Caco-2 (cell line): ENCODE measurements around the gene PIK3CA. TPM values are rescaled to one million over a fixed set of nuclear protein-coding genes. Genes with fewer than 3 reads are reported as not detected.

Experiments used
- BruUV-seq: library from RNA; stranded (reverse); fragments of 400-500 nt; replicated peaks from 2 replicates; lab custom pipeline; 2021; lab: Mats Ljungman, UMichigan
- CTCF ChIA-PET: fragments of 300-600 bp; sonication (Branson Sonifier 250); formaldehyde crosslinking; loops from one replicate; lab custom pipeline; 2022; ENCODE audit warnings: antibody characterized with exemption; lab: Charles Lee
- POLR2A ChIA-PET: fragments of 300-600 bp; sonication (Branson Sonifier 250); formaldehyde crosslinking; loops from one replicate; lab custom pipeline; 2022; ENCODE audit warnings: antibody characterized with exemption; lab: Charles Lee
- DNase-seq, 2 experiments: peaks; one replicate each; pipeline versions ENCODE4 v3.0.0 to v3.0.0-alpha.2; 2020 to 2022
- H3K27me3 ChIP-seq: replicated peaks from 2 replicates; pipeline ENCODE4 v1.6.0; 2011; ENCODE audit warnings: low read length; ENCODE audit not compliant: control insufficient read depth, insufficient read depth
- H3K36me3 ChIP-seq: 2 replicates; pipeline ENCODE4 v1.5.1; 2011; ENCODE audit warnings: low read length; ENCODE audit not compliant: control insufficient read depth, insufficient read depth
- H3K4me1 ChIP-seq: fragments of 250-450 bp; sonication (Bioruptor Pico); 2 replicates; pipeline ENCODE4 v1.5.1; 2020; ENCODE audit warnings: mild to moderate bottlenecking
- H3K4me3 ChIP-seq: 2 replicates; pipeline ENCODE4 v1.5.1; 2011; ENCODE audit warnings: low read depth, mild to moderate bottlenecking, control low read depth, low read length
- H3K9me3 ChIP-seq: fragments of 250-450 bp; sonication (Bioruptor Pico); 2 replicates; pipeline ENCODE4 v1.5.1; 2020; ENCODE audit warnings: mild to moderate bottlenecking, moderate library complexity
- H3K27ac Mint-ChIP-seq: one replicate; pipeline ENCODE4 v1.8.0; 2022; ENCODE audit warnings: mixed read lengths; ENCODE audit not compliant: unreplicated experiment
- H3K27me3 Mint-ChIP-seq: one replicate; pipeline ENCODE4 v1.8.0; 2022; ENCODE audit warnings: mixed read lengths; ENCODE audit not compliant: insufficient read depth, unreplicated experiment
- H3K36me3 Mint-ChIP-seq: one replicate; pipeline ENCODE4 v1.8.0; 2022; ENCODE audit warnings: mild to moderate bottlenecking, mixed read lengths; ENCODE audit not compliant: insufficient read depth, unreplicated experiment
- H3K4me1 Mint-ChIP-seq: one replicate; pipeline ENCODE4 v1.8.0; 2022; ENCODE audit warnings: low read depth, mixed read lengths; ENCODE audit not compliant: unreplicated experiment
- H3K4me3 Mint-ChIP-seq: one replicate; pipeline ENCODE4 v1.8.0; 2022; ENCODE audit warnings: mild to moderate bottlenecking, moderate library complexity, mixed read lengths; ENCODE audit not compliant: unreplicated experiment
- H3K9me3 Mint-ChIP-seq: one replicate; pipeline ENCODE4 v1.8.0; 2022; ENCODE audit warnings: mixed read lengths; ENCODE audit not compliant: unreplicated experiment
- CTCF ChIP-seq, 2 experiments: fragments of 200-600 bp in 1 of 2; IDR thresholded peaks; 1 replicate in 1 of 2; 2 replicates in 1 of 2; pipeline versions ENCODE4 v1.5.1 to v1.8.0; 2011 to 2022; ENCODE audit warnings: antibody characterized with exemption in 1 of 2, control low read depth in 1 of 2, inconsistent platforms in 1 of 2, low read depth in 1 of 2, low read length in 1 of 2, mild to moderate bottlenecking in 1 of 2, moderate library complexity in 1 of 2; ENCODE audit not compliant: insufficient read depth in 1 of 2, severe bottlenecking in 1 of 2, unreplicated experiment in 1 of 2
- intact Hi-C: fragments of 100-400 bp; cut with micrococcal nuclease; formaldehyde crosslinking; loops from one replicate; pipeline ENCODE4 v1.10.0; 2022; ENCODE audit not compliant: unreplicated experiment
- total RNA-seq: library from RNA; stranded (reverse); gene quantifications from 2 replicates; pipeline ENCODE4 v1.2.3, GENCODE V29; 2022

The PIK3CA gene
- total RNA-seq, 1 experiment from 2014 or later = 10.6 TPM

- H3K36me3 Mint-ChIP-seq = no peaks in the 10 kb centered on the region
- ChIA-PET POLR2A (no interaction called here), CTCF (no interaction called here)
- TF ChIP-seq CTCF (IDR thresholded peaks at IDR 0.05; ENCODE audit: insufficient read depth in 1 of 2, low read depth in 1 of 2, low read length in 1 of 2, severe bottlenecking in 1 of 2, unreplicated experiment in 1 of 2) = no peak
- Histone ChIP-seq H3K36me3 (no peaks in the 10 kb centered on the region), H3K9me3 (no peaks in the 10 kb centered on the region), H3K4me3 (no peak overlapping the region), H3K4me1 (no peaks in the 10 kb centered on the region), H3K27me3 (no peaks in the 10 kb centered on the region; the same call in 1 of the 2 replicates)
- H3K4me3 Mint-ChIP-seq = no peak overlapping the region
- intact Hi-C loops = no loop called here
- H3K9me3 Mint-ChIP-seq = no peaks in the 10 kb centered on the region
- no TSS peak for BruUV-seq
- no peak overlapping the region for H3K27ac Mint-ChIP-seq
- H3K4me1 Mint-ChIP-seq = no peaks in the 10 kb centered on the region
- no peak for DNase-seq
- H3K27me3 Mint-ChIP-seq = no peaks in the 10 kb centered on the region
Observed at GRCh38 chr3:179166561-179167201, 18.5 kb downstream of the PIK3CA start.

- Mint-ChIP-seq H3K9me3 (no peaks in the 10 kb centered on the region), H3K27ac (no peak overlapping the region), H3K4me1 (no peaks in the 10 kb centered on the region), H3K27me3 (no peaks in the 10 kb centered on the region), H3K4me3 (no peak overlapping the region), H3K36me3 (no peaks in the 10 kb centered on the region)
- POLR2A ChIA-PET = no interaction called here
- DNase-seq = no peak
- Histone ChIP-seq H3K36me3 (no peaks in the 10 kb centered on the region), H3K4me3 (no peak overlapping the region), H3K9me3 (no peaks in the 10 kb centered on the region), H3K4me1 (no peaks in the 10 kb centered on the region), H3K27me3 (no peaks in the 10 kb centered on the region; the same call in 1 of the 2 replicates)
- TF ChIP-seq CTCF (IDR thresholded peaks at IDR 0.05; ENCODE audit: insufficient read depth in 1 of 2, low read depth in 1 of 2, low read length in 1 of 2, severe bottlenecking in 1 of 2, unreplicated experiment in 1 of 2) = no peak
- intact Hi-C loops = no loop called here
- CTCF ChIA-PET = no interaction called here
- no TSS peak for BruUV-seq
Observed at GRCh38 chr3:179168918-179169317, 20.8 kb downstream of the PIK3CA start.

GRCh38 chr3:179172546-179172945 is 24.4 kb downstream of the PIK3CA start:
- Mint-ChIP-seq H3K4me3 (no peak overlapping the region), H3K27me3 (no peaks in the 10 kb centered on the region), H3K4me1 (no peaks in the 10 kb centered on the region), H3K9me3 (no peaks in the 10 kb centered on the region), H3K27ac (no peak overlapping the region), H3K36me3 (no peaks in the 10 kb centered on the region)
- intact Hi-C loops = no loop called here
- no TSS peak for BruUV-seq
- H3K9me3 ChIP-seq = no peaks in the 10 kb centered on the region
- H3K36me3 ChIP-seq = no peaks in the 10 kb centered on the region
- no peak for DNase-seq
- H3K4me1 ChIP-seq = no peaks in the 10 kb centered on the region
- no peaks in the 10 kb centered on the region for H3K27me3 ChIP-seq
- no peak overlapping the region for H3K4me3 ChIP-seq
- POLR2A ChIA-PET = no interaction called here
- no peak for TF ChIP-seq CTCF (IDR thresholded peaks at IDR 0.05; ENCODE audit: insufficient read depth in 1 of 2, low read depth in 1 of 2, low read length in 1 of 2, severe bottlenecking in 1 of 2, unreplicated experiment in 1 of 2)
- CTCF ChIA-PET = no interaction called here
